DND-41 (cell line): ENCODE results near the gene PRRT1B.

Experiments used
- ATAC-seq: fragments of 200-7000 bp; cut with Tn5 transposase; 3 replicates; pipeline ENCODE4 v1.9.1; 2021; ENCODE audit warnings: low read depth; ENCODE audit not compliant: insufficient read depth
- DNase-seq: peaks from one replicate; pipeline ENCODE4 v3.0.0-alpha.2; 2020
- H2AFZ ChIP-seq: 2 replicates; pipeline ENCODE4 v1.6.0; 2012; ENCODE audit warnings: low read depth, low read length
- H3K27ac ChIP-seq: 2 replicates; pipeline ENCODE4 v1.5.1; 2012; ENCODE audit warnings: low read length, inconsistent platforms
- H3K27me3 ChIP-seq: fragments of 200-600 bp; sonication (generic); 2 replicates; pipeline ENCODE4 v1.6.0; 2012; ENCODE audit warnings: low read length, mild to moderate bottlenecking, inconsistent platforms; ENCODE audit not compliant: insufficient read depth, poor library complexity
- H3K36me3 ChIP-seq: 2 replicates; pipeline ENCODE4 v1.5.1; 2012; ENCODE audit warnings: low read length, inconsistent platforms; ENCODE audit not compliant: insufficient read depth
- H3K4me1 ChIP-seq: 2 replicates; pipeline ENCODE4 v1.5.1; 2012; ENCODE audit warnings: mild to moderate bottlenecking, low read length; ENCODE audit not compliant: insufficient read depth
- H3K4me2 ChIP-seq: 2 replicates; pipeline ENCODE4 v1.6.0; 2012; ENCODE audit warnings: mild to moderate bottlenecking, moderate library complexity, low read length, inconsistent platforms; ENCODE audit not compliant: insufficient read depth
- H3K4me3 ChIP-seq, 2 experiments: fragments of 200-600 bp in 1 of 2; shearing (Covaris generic) in 1 of 2; 2 replicates each; pipeline ENCODE4 v1.5.1; 2012 to 2016; ENCODE audit warnings: inconsistent platforms in 2 of 2, low read length in 2 of 2, mild to moderate bottlenecking in 2 of 2, low read depth in 1 of 2, moderate library complexity in 1 of 2
- H3K79me2 ChIP-seq: 2 replicates; pipeline ENCODE4 v1.6.0; 2012; ENCODE audit warnings: low read length, inconsistent platforms; ENCODE audit not compliant: insufficient read depth
- H3K9ac ChIP-seq: 2 replicates; pipeline ENCODE4 v1.6.0; 2012; ENCODE audit warnings: low read depth, mild to moderate bottlenecking, inconsistent platforms, low read length, moderate library complexity
- H3K9me3 ChIP-seq: 2 replicates; pipeline ENCODE4 v1.5.1; 2012; ENCODE audit warnings: low read length, moderate library complexity, mild to moderate bottlenecking, inconsistent platforms; ENCODE audit not compliant: insufficient read depth, severe bottlenecking
- H4K20me1 ChIP-seq: 2 replicates; pipeline ENCODE4 v1.6.0; 2012; ENCODE audit warnings: low read length; ENCODE audit not compliant: insufficient read depth
- CTCF ChIP-seq: IDR thresholded peaks from 2 replicates; pipeline ENCODE4 v1.5.1; 2012; ENCODE audit warnings: borderline replicate concordance, low read length, moderate library complexity, mild to moderate bottlenecking; ENCODE audit not compliant: poor library complexity, severe bottlenecking; ENCODE audit errors: extremely low read depth
- EZH2 ChIP-seq: IDR thresholded peaks from 3 replicates; pipeline ENCODE4 v1.6.1; 2012; ENCODE audit warnings: borderline replicate concordance, low read depth, mild to moderate bottlenecking, moderate library complexity, low read length, inconsistent platforms; ENCODE audit not compliant: severe bottlenecking

Gene PRRT1B

GRCh38 chr9:131520503-131520902 lies 24.8 kb upstream of the PRRT1B start:
- DNase-seq = no peak
- Histone ChIP-seq H3K4me2 (no peak overlapping the region), H3K4me3 (no peak overlapping the region), H3K36me3 (peaks cover 90% of the 10 kb centered on the region), H2AFZ (no peak overlapping the region), H3K9ac (no peak overlapping the region), H3K79me2 (no peaks in the 10 kb centered on the region), H3K4me1 (no peaks in the 10 kb centered on the region), H3K27me3 (no peaks in the 10 kb centered on the region), H3K27ac (no peak overlapping the region), H3K9me3 (no peaks in the 10 kb centered on the region), H4K20me1 (0 out of 2 replicates have a peak, but pooled peaks cover 2% of the 10 kb centered on the region)
- no peak for ATAC-seq
- TF ChIP-seq EZH2 (no peak), CTCF (no peak)

GRCh38 chr9:131521203-131521602 lies 24.1 kb upstream of the PRRT1B start:
- Histone ChIP-seq H3K27me3 (no peaks in the 10 kb centered on the region), H2AFZ (no peak overlapping the region), H3K4me3 (no peak overlapping the region), H3K79me2 (no peaks in the 10 kb centered on the region), H3K9me3 (no peaks in the 10 kb centered on the region), H3K9ac (no peak overlapping the region), H3K4me2 (no peak overlapping the region), H3K4me1 (no peaks in the 10 kb centered on the region), H4K20me1 (peaks cover 5% of the 10 kb centered on the region; the same call in 1 of the 2 replicates), H3K27ac (no peak overlapping the region), H3K36me3 (peaks cover 90% of the 10 kb centered on the region)
- TF ChIP-seq CTCF (no peak), EZH2 (no peak)
- ATAC-seq (no peak), DNase-seq (no peak)

- peaks cover 7% of the 10 kb centered on the region; the same call in 1 of the 2 replicates for H4K20me1 ChIP-seq
Measured at GRCh38 chr9:131521822-131522221, 23.5 kb upstream of the PRRT1B start.

More at GRCh38 chr9:131521822-131522221, 23.5 kb upstream of the PRRT1B start:
- Histone ChIP-seq H2AFZ (no peak overlapping the region), H3K79me2 (no peaks in the 10 kb centered on the region), H3K9me3 (no peaks in the 10 kb centered on the region), H3K4me3 (no peak overlapping the region), H3K9ac (no peak overlapping the region), H3K27me3 (no peaks in the 10 kb centered on the region), H3K36me3 (peaks cover 90% of the 10 kb centered on the region), H3K27ac (no peak overlapping the region), H3K4me2 (no peak overlapping the region), H3K4me1 (no peaks in the 10 kb centered on the region)
- ATAC-seq = no peak
- TF ChIP-seq EZH2 (no peak), CTCF (no peak)
- DNase-seq = no peak
